Fibroblast of villous mesenchyme (primary cell): ENCODE results near the gene LMOD2. TPM values are rescaled to one million over a fixed set of nuclear protein-coding genes. Genes with fewer than 3 reads are reported as not detected.
A peak's percentile ranks its signal among the peaks of the same experiment; 100 is the strongest.

Experiments used
- DNase-seq: peaks from one replicate; pipeline ENCODE4 v3.0.0-alpha.2; 2010; ENCODE audit warnings: low read depth
- H3K4me3 ChIP-seq: 2 replicates; pipeline ENCODE4 v1.5.1; 2011; ENCODE audit warnings: low read depth, mild to moderate bottlenecking, low read length
- total RNA-seq: library from RNA; depleted of rRNA; stranded (reverse); fragments of >200 nt; gene quantifications from 2 replicates; pipeline ENCODE4 v1.2.3, GENCODE V29; 2012
- TF ChIP-seq, protein P1 (sequence below): IDR thresholded peaks from 2 replicates; pipeline ENCODE4 v1.5.1; 2012; ENCODE audit warnings: low read depth, mild to moderate bottlenecking, low read length; ENCODE audit not compliant: insufficient read depth

LMOD2 gene
- total RNA-seq, 1 donor = not detected

DNA sequence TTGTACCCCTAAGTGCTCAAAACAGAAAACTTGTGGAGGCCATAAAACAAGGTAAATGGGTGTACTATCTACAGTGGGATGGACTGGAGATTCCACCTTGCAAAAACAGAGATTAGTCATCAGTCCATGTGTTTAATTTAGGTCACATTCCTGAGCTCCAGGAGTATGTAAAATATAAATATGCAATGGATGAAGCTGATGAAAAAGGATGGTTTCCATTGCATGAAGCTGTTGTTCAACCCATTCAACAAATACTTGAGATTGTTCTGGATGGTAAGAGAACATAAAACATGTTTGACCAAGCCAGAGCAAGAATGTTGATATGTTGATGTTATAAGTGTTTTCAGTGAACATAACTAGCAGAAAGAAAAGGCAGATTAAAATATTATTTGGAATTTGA lies 39.4 kb upstream of the LMOD2 start:
- TF ChIP-seq, protein P1, sequence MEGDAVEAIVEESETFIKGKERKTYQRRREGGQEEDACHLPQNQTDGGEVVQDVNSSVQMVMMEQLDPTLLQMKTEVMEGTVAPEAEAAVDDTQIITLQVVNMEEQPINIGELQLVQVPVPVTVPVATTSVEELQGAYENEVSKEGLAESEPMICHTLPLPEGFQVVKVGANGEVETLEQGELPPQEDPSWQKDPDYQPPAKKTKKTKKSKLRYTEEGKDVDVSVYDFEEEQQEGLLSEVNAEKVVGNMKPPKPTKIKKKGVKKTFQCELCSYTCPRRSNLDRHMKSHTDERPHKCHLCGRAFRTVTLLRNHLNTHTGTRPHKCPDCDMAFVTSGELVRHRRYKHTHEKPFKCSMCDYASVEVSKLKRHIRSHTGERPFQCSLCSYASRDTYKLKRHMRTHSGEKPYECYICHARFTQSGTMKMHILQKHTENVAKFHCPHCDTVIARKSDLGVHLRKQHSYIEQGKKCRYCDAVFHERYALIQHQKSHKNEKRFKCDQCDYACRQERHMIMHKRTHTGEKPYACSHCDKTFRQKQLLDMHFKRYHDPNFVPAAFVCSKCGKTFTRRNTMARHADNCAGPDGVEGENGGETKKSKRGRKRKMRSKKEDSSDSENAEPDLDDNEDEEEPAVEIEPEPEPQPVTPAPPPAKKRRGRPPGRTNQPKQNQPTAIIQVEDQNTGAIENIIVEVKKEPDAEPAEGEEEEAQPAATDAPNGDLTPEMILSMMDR = no peak
- peak; percentile 53 for DNase-seq
- H3K4me3 ChIP-seq = no peak overlapping the region

GRCh38 chr7:123621707-123622106 lies 34.0 kb upstream of the LMOD2 start:
- H3K4me3 ChIP-seq = no peak overlapping the region
- TF ChIP-seq, protein P1 = no peak
- DNase-seq = no peak

DNA sequence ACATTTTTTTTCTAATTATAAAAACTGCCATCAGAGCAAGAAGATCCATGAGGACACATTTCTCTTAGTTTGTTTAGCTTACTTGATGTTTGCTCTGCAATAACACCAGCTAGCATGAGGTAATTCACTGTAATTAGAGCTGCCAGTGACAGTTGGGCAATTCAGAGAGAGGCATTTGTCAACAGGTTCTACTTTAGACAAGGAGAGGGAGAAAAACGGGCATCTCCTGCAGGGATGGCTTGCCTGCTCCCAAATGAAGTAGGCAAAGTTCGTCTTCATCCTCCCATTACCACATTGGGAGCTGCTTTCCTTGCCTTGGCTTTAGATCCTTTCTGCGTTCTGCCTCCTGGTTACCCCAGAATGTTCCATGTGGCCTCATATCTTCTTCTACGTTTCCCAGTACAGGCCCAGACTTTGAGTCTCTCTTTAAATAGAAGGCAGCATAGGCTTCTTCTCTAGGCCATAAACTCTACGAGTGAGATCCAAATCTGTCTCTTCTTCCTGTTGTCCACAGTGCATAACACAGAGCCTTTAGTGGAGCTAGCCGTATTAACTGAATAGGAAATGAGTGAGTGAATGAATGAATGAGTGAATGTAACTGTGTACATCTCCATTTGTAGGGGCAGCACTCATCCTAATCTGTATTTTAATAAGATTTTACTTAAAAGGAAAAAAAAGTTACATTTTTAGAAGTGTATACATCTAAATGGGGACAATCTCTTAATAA lies 32.8 kb upstream of the LMOD2 start:
- TF ChIP-seq, protein P1 = no peak
- no peak overlapping the region for H3K4me3 ChIP-seq
- peak; percentile 60 for DNase-seq

DNA sequence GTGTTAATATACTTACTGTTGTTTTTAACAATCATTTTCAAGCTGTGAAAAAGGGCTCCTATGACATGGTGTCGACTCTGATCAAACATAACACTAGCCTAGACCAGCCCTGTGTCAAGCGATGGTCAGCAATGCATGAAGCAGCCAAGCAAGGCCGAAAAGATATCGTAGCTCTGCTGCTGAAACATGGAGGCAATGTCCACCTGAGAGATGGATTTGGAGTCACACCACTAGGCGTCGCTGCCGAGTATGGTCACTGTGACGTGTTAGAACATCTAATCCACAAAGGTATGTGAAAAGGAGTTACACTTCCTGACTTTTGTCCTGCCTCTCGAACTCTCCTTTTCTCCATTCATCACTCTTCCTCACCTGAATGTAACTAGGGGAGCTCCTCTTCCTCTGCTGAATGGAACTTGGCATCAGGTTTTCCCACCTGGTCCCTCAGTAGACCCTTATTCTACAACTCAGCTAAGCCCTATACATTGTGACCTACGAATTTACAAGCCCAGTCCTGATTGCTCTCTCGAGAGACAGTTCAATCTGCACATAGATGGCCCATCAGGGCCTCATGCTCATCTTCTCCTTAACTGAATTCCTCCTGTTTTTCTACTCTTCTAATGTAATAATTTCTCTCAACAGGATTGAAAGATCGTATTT lies 31.0 kb upstream of the LMOD2 start:
- no peak overlapping the region for H3K4me3 ChIP-seq
- no peak for DNase-seq
- TF ChIP-seq, protein P1 = peak; percentile 49

- DNase-seq = no peak
- TF ChIP-seq, protein P1 = no peak
- no peak overlapping the region for H3K4me3 ChIP-seq
Measured at GRCh38 chr7:123625254-123625653, 30.4 kb upstream of the LMOD2 start.

DNA sequence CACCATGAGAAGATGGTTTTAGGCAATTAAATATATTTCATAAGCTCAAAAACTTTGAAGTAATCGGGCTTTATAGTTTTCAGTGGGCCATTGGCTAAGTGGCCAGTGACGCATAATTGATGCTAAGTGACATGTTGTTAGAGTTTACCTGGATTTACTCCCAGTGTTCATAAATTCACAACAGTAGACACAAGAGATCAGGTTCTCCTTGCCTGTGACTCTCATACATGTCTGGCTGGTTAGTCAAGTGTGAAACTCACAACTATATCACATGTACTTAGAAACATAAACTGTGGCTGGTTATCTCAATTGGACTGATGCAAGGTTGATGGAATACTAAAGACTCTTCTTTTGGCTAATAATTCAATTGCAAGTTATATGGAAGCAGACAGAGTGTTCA lies 27.8 kb upstream of the LMOD2 start:
- H3K4me3 ChIP-seq = no peak overlapping the region
- TF ChIP-seq, protein P1 = no peak
- no peak for DNase-seq
